Natural killer cell (primary cell): ENCODE measurements around the gene SEPTIN6. TPM values are rescaled to one million over a fixed set of nuclear protein-coding genes. Genes with fewer than 3 reads are reported as not detected.

Experiments
- ATAC-seq, 3 donors: fragments of 150-1000 bp in 2 of 3; fragments of 200-7000 bp in 1 of 3; cut with Tn5 transposase; 1 replicate in 1 of 3; 2 replicates in 2 of 3; pipeline ENCODE4 v1.10.0; 2021; ENCODE audit warnings: mild to moderate bottlenecking in 2 of 3, moderate library complexity in 2 of 3
- DNase-seq, 2 donors: peaks; one replicate each; pipeline versions ENCODE4 v3.0.0 to v3.0.0-alpha.2; 2013 to 2021; ENCODE audit warnings: mixed read lengths in 1 of 2
- H3K27ac ChIP-seq: one replicate; pipeline ENCODE4 v1.5.1; 2013; ENCODE audit warnings: mild to moderate bottlenecking, low read length
- H3K27me3 ChIP-seq: one replicate; pipeline ENCODE4 v1.6.1; 2013; ENCODE audit warnings: low read length; ENCODE audit not compliant: control insufficient read depth, insufficient read depth
- H3K36me3 ChIP-seq: one replicate; pipeline ENCODE4 v1.6.1; 2013; ENCODE audit warnings: low read length; ENCODE audit not compliant: control insufficient read depth, insufficient read depth
- H3K4me1 ChIP-seq: one replicate; pipeline ENCODE4 v1.6.1; 2013; ENCODE audit warnings: low read length; ENCODE audit not compliant: control insufficient read depth, insufficient read depth
- H3K4me3 ChIP-seq: one replicate; pipeline ENCODE4 v1.5.1; 2013; ENCODE audit warnings: low read length
- H3K9me3 ChIP-seq: one replicate; pipeline ENCODE4 v1.6.1; 2013; ENCODE audit warnings: low read length; ENCODE audit not compliant: control insufficient read depth, insufficient read depth
- H3K27ac Mint-ChIP-seq, 2 donors: one replicate each; pipeline ENCODE4 v1.8.0; 2022; ENCODE audit warnings: mild to moderate bottlenecking in 2 of 2, mixed read lengths in 2 of 2, moderate library complexity in 1 of 2
- H3K27me3 Mint-ChIP-seq, 2 donors: one replicate each; pipeline ENCODE4 v1.8.0; 2022; ENCODE audit warnings: low read depth in 2 of 2, mixed read lengths in 2 of 2
- H3K36me3 Mint-ChIP-seq: one replicate; pipeline ENCODE4 v1.8.0; 2022; ENCODE audit warnings: mixed read lengths
- H3K4me1 Mint-ChIP-seq, 2 donors: one replicate each; pipeline ENCODE4 v1.8.0; 2022; ENCODE audit warnings: mixed read lengths in 2 of 2
- H3K4me3 Mint-ChIP-seq: one replicate; pipeline ENCODE4 v1.8.0; 2022; ENCODE audit warnings: mild to moderate bottlenecking, moderate library complexity, mixed read lengths
- H3K9me3 Mint-ChIP-seq, 2 donors: one replicate each; pipeline ENCODE4 v1.8.0; 2022; ENCODE audit warnings: mixed read lengths in 2 of 2
- WGBS: methylation state at CpG from one replicate; pipeline ENCODE4 v1.1.7; 2013; ENCODE audit warnings: missing lambda C conversion rate; ENCODE audit not compliant: insufficient coverage; 5-methylcytosine and 5-hydroxymethylcytosine counted together
- intact Hi-C: fragments of 100-400 bp; cut with micrococcal nuclease; formaldehyde crosslinking; loops from one replicate; pipeline ENCODE4 v1.14.2; 2022
- total RNA-seq, 4 donors: library from RNA; stranded (reverse); fragments of 120-200 nt in 1 of 4; gene quantifications; one replicate each; pipeline versions ENCODE4 v1.2.3 to v1.2.4, GENCODE V29; 2013 to 2022
- TF ChIP-seq, protein P1 (sequence below): fragments of 200-600 bp; IDR thresholded peaks from one replicate; pipeline ENCODE4 v1.8.0; 2022; ENCODE audit warnings: antibody characterized with exemption

Gene SEPTIN6
- total RNA-seq, 3 donors from 2014 or later (not counting 1 experiment from before 2014, with no cell fraction given): 138 to 202 (median 158) TPM

DNA sequence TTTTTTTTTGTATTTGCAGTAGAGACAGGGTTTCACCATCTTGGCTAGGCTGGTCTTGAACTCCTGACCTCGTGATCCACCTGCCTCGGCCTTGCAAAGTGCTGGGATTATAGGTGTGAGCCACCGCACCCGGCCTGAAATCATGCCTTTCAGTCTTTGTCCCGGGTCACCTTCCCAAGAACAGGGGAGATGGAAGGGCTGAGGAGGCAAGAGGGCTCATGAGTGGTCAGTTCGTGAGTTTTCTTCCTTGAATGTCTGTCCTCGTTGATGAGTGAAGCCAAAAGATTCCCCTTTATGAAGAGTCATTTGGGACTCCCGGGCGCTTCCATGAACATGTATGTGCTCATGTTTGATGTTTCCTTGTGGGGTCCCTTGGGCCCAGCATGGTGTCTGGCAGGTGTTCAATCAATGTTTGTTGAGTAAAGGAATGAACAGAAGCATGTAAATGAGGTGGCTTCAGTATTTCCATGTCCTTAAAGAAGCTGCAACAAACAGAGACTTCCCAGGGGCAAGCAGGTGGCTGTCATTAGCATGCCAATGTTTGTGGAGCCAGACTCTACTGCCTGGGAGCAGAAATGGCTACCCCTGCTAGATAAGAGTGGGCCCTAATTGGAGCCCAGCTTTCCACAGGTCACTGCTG lies 3.4 kb upstream of the SEPTIN6 start:
- no peaks in the 10 kb centered on the region for H3K27me3 Mint-ChIP-seq
- Histone ChIP-seq H3K27ac (no peak overlapping the region), H3K4me3 (no peak overlapping the region), H3K36me3 (no peaks in the 10 kb centered on the region), H3K9me3 (no peaks in the 10 kb centered on the region), H3K4me1 (peaks cover 16% of the 10 kb centered on the region), H3K27me3 (no peaks in the 10 kb centered on the region)
- DNase-seq: no peak
- no peak overlapping the region for H3K27ac Mint-ChIP-seq
- intact Hi-C loops: no loop called here
- 83% methylated on average over 9 of the region's 9 CpGs for WGBS
- no peak for ATAC-seq
- TF ChIP-seq, protein P1, sequence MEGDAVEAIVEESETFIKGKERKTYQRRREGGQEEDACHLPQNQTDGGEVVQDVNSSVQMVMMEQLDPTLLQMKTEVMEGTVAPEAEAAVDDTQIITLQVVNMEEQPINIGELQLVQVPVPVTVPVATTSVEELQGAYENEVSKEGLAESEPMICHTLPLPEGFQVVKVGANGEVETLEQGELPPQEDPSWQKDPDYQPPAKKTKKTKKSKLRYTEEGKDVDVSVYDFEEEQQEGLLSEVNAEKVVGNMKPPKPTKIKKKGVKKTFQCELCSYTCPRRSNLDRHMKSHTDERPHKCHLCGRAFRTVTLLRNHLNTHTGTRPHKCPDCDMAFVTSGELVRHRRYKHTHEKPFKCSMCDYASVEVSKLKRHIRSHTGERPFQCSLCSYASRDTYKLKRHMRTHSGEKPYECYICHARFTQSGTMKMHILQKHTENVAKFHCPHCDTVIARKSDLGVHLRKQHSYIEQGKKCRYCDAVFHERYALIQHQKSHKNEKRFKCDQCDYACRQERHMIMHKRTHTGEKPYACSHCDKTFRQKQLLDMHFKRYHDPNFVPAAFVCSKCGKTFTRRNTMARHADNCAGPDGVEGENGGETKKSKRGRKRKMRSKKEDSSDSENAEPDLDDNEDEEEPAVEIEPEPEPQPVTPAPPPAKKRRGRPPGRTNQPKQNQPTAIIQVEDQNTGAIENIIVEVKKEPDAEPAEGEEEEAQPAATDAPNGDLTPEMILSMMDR: no peak
- H3K4me3 Mint-ChIP-seq: no peak overlapping the region
- no peaks in the 10 kb centered on the region for H3K9me3 Mint-ChIP-seq
- no peaks in the 10 kb centered on the region for H3K36me3 Mint-ChIP-seq
- H3K4me1 Mint-ChIP-seq: peaks cover 12 to 22% of the 10 kb centered on the region in 2 donors

DNA sequence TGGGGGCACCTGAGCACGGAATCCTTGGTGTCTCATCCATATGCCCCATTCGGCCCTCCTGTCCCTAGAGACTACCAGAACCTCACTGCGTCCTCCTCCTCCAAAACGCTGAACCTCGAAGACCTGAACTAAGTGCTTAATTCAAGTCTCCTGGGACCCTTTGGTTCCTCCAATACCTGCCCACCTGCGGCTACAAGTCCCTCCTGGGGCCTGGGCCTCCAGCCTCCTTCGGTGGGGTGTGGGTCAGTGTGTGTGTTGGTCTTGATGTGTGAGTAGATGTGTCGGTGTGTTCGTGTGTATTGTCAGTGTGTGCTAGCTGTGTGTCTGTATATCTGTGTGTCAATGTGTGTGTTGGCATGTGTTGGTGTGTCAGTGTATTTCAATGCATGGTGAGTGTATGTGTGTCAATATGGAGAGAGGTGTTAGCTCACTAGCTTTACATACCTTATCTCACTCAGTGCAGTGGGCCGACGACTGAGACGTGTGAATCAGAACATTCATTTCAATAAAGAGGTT lies 2.6 kb upstream of the SEPTIN6 start:
- WGBS: 76% methylated on average over 8 of the region's 12 CpGs
- peaks cover 20 to 30% of the 10 kb centered on the region in 2 donors for H3K4me1 Mint-ChIP-seq
- Histone ChIP-seq H3K27ac (no peak overlapping the region), H3K4me3 (no peak overlapping the region), H3K9me3 (no peaks in the 10 kb centered on the region), H3K27me3 (no peaks in the 10 kb centered on the region), H3K4me1 (peaks cover 23% of the 10 kb centered on the region), H3K36me3 (no peaks in the 10 kb centered on the region)
- DNase-seq (peak in 1 of 2 donors; percentile 3), ATAC-seq (no peak)
- TF ChIP-seq, protein P1: no peak
- intact Hi-C loops: no loop called here
- no peaks in the 10 kb centered on the region for H3K9me3 Mint-ChIP-seq
- H3K36me3 Mint-ChIP-seq: no peaks in the 10 kb centered on the region
- H3K4me3 Mint-ChIP-seq: peak overlapping the region; percentile 14
- no peaks in the 10 kb centered on the region for H3K27me3 Mint-ChIP-seq
- H3K27ac Mint-ChIP-seq: no peak overlapping the region

DNA sequence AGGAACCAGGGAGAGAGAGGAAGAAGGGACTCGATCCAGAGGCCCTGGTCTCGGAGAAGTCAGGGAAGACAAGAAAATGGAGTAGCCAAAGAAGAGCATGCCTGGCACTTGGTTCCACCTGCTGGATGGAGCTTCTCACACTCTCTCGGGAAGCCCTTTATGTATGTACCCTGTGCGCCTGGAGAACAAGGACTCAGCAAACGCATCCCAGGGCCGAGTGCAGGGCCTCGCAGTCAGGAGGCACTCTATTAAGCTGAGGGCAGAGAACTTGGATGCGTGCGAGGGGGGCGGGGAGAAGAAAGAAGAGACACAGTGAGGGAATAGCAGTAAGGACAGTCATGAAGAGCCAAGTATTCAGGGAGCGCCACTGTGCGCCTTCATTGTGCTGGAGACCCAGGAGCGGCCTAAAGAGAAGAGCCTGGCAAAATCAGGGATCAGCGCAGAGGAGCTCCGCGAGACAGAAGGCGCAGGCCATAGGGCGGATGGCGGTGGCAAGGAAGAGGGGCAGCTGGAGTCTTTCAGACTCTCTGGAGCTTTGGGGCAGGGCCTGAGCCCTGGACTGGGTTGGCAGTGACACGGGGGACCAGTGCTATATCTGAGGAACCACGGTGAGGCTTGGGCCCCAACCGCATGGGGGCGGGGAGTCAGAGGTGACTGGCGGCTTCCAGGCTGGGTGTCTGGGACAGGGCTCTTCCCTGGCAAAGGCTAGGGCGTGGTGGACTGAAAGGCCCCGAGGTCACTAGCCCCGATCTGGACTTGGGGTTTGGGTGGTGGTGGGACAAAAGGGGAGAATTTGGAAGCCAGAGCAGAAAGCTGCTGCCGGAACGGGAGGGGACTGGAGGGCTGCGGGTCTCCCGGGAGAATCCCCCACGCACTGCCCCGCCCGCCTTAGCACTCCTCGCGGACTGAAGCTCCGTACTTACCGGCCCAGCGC lies 1.9 kb upstream of the SEPTIN6 start:
- Histone ChIP-seq H3K4me3 (no peak overlapping the region), H3K27ac (no peak overlapping the region), H3K36me3 (no peaks in the 10 kb centered on the region), H3K9me3 (no peaks in the 10 kb centered on the region), H3K4me1 (peaks cover 31% of the 10 kb centered on the region), H3K27me3 (no peaks in the 10 kb centered on the region)
- peaks cover 24 to 36% of the 10 kb centered on the region in 2 donors for H3K4me1 Mint-ChIP-seq
- H3K9me3 Mint-ChIP-seq: no peaks in the 10 kb centered on the region
- DNase-seq (peak in 1 of 2 donors; percentile 5), ATAC-seq (no peak)
- no peaks in the 10 kb centered on the region for H3K27me3 Mint-ChIP-seq
- peak overlapping the region; percentile 95 for H3K4me3 Mint-ChIP-seq
- no peaks in the 10 kb centered on the region for H3K36me3 Mint-ChIP-seq
- H3K27ac Mint-ChIP-seq: peak overlapping the region; percentile 14 to 65
- 88% methylated on average over 38 of the region's 39 CpGs for WGBS
- intact Hi-C loops: loop anchor here (5.0 kb wide), 1 partner anchor 48 kb away; no protein-coding TSS in a partner anchor
- TF ChIP-seq, protein P1: no peak
